ENCODE results near the gene VRK1.

GRCh38 chr14:96821501-96821900, 24.3 kb downstream of the VRK1 start:
- no peak for TF ChIP-seq CTCF (IDR thresholded peaks at IDR 0.05)
- TF ChIP-seq POLR2A (IDR thresholded peaks at IDR 0.05): no peak

All from upper lobe of left lung (tissue), 4 donors.